GM21825 (cell line): ENCODE results near the gene ST6GAL1.
"Not testable (repeated sequence)": the region's sequence is repeated elsewhere in the genome, so short reads cannot be mapped to it uniquely, and the experiment has no call there.

Experiments used
- ATAC-seq: cut with Tn5 transposase; IDR thresholded peaks from one replicate; pipeline ENCODE4 v1.9.1; 2021; ENCODE audit warnings: mild to moderate bottlenecking, moderate library complexity; ENCODE audit not compliant: unreplicated experiment

The ST6GAL1 gene

GRCh38 chr3:187042346-187042745 is 112.0 kb downstream of the ST6GAL1 start:
- ATAC-seq, result no peak

GRCh38 chr3:187042874-187043458 is 112.6 kb downstream of the ST6GAL1 start:
- no peak for ATAC-seq

- ATAC-seq, result peak; percentile 49
Observed at GRCh38 chr3:187044206-187044605, 113.9 kb downstream of the ST6GAL1 start.

DNA sequence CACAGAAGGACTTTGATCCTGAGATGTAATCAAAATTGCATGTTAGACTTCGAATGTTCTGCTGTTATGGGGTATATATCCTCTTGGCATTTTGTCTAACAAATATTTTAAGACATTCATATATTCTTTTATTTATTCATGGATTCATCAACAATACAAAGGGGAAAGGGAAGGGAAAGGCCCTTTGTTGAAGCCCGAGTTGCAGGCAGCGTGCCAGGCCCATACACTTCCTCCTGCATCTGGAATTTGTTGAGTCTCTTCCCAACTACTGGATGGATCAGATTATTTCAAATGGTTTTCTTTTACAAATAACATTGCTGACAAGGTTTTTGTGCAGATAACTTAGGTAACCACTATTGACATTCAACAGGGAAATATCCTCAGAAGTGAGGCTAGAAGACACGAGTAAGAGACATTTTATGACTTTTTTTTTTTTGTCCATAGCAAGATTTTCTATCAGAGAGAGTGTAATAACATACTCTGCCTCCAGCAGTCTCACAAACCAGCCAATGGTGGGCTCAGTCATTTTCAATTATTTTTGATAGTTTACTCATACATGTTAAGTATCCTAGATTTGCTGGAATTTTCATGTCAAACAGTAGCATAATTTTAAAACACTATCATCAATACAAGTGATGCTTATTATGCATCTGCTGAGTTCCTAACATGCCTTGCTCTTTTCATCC is 114.7 kb downstream of the ST6GAL1 start:
- no peak for ATAC-seq

DNA sequence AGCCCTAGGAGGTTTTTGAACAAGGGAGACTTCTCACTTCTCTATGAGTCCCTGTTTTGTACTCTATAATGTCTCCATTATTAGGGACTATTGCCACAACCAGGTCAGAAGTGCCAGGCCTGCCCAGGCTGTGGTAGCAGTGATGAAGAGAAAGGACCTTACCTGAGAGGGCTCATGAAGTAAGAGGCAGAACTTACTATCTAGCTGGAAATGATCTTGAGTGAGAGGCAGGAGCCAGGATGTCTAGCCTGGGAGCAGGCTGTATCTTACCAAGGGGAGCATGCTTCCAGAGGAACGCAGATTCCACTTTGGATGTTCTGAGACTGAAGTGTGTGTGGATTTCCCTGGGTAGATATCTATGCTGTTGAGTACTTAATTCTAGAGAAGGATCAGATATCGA is 115.7 kb downstream of the ST6GAL1 start:
- no peak for ATAC-seq

DNA sequence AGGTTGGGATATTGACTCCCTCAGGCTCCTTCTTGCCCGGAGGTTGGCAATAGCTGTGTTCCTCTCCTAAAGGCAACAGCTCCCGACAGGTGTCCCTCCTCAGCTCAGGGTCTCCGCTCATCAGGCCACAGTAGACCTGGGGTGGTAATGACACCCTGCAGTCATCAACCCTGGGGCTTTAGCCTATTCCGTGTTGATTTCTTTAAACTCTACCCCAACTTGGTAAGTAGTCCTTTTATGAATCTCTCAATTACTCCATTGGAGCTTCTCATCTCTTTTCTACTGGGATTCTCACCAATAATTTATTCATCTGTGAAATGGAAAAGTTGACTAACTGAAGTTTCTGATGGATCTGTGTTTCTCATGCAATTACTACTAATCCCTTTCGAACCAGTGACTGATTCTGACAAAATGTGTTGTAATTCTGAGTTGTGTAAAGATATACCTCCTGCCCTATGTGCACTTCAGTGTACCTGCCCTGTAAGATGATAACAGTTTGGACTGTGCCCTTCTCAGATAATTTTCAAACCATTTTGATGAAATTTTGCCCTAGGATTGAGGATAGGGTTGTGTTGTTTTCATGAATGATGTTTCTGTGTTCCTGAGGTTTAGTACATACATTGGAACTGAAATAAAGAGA is 119.3 kb downstream of the ST6GAL1 start:
- ATAC-seq, result no peak

GRCh38 chr3:187051066-187051465 is 120.7 kb downstream of the ST6GAL1 start:
- ATAC-seq, result no peak

- ATAC-seq, result no peak
Observed at GRCh38 chr3:187051724-187052366, 121.5 kb downstream of the ST6GAL1 start.

- not testable (repeated sequence) for ATAC-seq
Observed at GRCh38 chr3:187052427-187052826, 122.1 kb downstream of the ST6GAL1 start.

- ATAC-seq, result not testable (repeated sequence)
Observed at GRCh38 chr3:187054433-187054832, 124.1 kb downstream of the ST6GAL1 start.

- ATAC-seq, result not testable (repeated sequence)
Observed at GRCh38 chr3:187057803-187058202, 127.5 kb downstream of the ST6GAL1 start.

DNA sequence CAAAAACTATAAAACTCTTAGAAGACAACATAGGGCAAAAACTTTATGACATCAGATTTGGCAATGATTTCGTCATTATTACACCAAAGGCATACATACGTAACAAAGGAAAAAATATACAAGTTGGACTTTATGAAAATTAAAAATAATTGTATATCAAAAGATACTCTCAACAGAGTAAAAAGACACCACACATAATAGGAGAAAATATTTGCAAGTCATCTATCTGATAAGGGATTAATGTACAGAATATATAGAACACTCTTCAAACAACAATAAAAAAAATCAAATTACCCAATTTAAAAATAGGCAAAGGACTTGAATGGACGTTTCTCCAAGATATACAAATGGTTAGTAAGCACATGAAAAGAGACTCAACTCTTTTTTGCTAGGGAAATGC is 131.4 kb downstream of the ST6GAL1 start:
- no peak for ATAC-seq

DNA sequence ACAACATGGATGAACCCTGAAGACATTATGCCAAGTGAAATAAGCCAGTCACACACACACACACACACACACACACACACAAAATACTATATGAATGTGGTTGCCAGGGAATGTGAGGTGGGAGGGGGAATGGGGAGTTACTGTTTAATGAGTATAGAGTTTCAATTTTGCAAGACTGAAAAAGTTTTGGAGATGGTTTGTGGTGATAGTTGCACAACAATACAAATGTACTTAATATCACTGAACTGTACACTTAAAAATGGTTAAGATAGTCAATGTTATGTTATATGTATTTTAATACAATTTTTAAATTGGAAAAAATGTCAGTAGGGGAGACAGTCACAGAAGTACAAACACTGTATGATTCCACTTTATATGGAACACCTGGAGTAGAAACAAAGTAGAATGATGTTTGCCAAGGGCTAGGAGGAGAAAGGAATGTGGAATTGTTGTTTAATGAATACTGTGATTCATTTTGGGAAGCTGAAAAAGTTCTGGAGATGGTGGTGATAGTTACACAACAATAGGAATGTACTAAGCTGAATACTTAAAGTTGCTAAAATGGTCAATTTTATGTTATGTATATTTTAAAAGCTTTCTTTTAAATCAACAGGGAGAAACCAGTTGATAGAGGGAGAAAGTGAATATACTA is 132.3 kb downstream of the ST6GAL1 start:
- no peak for ATAC-seq

GRCh38 chr3:187063286-187064121 is 133.2 kb downstream of the ST6GAL1 start:
- no peak for ATAC-seq

- ATAC-seq, result peak; percentile 0
Observed at GRCh38 chr3:187064210-187065115, 134.1 kb downstream of the ST6GAL1 start.

DNA sequence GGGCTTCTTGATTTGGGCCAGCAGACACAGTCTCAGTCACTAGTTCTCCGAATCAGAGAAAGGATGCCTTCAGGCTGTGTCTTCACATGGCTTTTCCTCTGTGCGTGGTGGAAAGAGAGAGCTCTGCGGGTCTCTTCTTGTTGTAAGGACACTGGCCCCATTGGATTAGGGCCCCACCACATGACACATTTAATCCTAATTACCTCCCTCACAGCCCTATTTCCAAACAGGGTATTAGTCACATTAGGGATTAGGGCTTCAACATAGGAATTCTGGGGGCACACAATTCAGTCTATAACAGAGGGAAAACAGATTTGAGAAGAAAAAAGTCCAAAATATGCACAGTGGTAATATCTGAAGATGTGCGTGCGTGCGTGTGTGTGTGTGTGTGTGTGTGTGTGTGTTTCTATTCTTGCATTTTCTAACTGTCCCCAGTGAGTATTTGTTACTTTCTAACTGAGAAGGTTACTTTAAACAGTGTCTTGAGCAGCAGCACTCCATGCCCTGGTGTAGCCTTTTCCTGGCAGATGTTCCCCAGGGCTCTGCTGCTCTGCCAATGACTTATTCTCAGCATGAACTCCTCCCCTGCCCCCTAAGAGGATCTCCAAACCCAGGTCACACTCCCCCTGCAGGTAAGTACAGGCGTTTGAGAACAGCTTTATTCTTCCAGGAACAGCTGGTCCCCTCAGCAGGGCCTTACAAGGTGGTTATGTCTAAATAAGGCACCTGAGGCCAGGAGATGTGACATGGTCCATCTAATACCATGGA is 136.1 kb downstream of the ST6GAL1 start:
- peak; percentile 45 for ATAC-seq

- ATAC-seq, result no peak
Observed at GRCh38 chr3:187068787-187069186, 138.5 kb downstream of the ST6GAL1 start.

GRCh38 chr3:187069857-187070516 is 139.7 kb downstream of the ST6GAL1 start:
- no peak for ATAC-seq
